H1 (cell line): Measurements from ENCODE around the gene NDUFA12. TPM values are rescaled to one million over a fixed set of nuclear protein-coding genes. Genes with fewer than 3 reads are reported as not detected.

Source experiments
- CHD7 ChIP-seq: fragments of 300-600 bp; sonication (generic); IDR thresholded peaks from 2 replicates; pipeline ENCODE4 v1.7.1; 2012; ENCODE audit warnings: low read length, moderate library complexity, mild to moderate bottlenecking, inconsistent platforms; ENCODE audit not compliant: insufficient replicate concordance
- HDAC2 ChIP-seq, 2 experiments: fragments of 300-600 bp in 1 of 2; sonication (generic) in 1 of 2; IDR thresholded peaks; 2 replicates each; pipeline ENCODE4 v1.6.1; 2011 to 2012; ENCODE audit warnings: low read depth in 2 of 2, low read length in 2 of 2, mild to moderate bottlenecking in 2 of 2, moderate library complexity in 2 of 2, borderline replicate concordance in 1 of 2, inconsistent platforms in 1 of 2
- polyA plus RNA-seq, 7 experiments: library from polyadenylated mRNA; depleted of rRNA in 3 of 7; stranded (reverse) in 5 of 7; unstranded in 2 of 7; fragments of >200 nt in 5 of 7; fragments of 200-250 nt in 2 of 7; gene quantifications; 1 replicate in 5 of 7; 2 replicates in 1 of 7; 4 replicates in 1 of 7; pipeline versions ENCODE4 v1.2.1 to v1.2.3, GENCODE V29; 2011 to 2013; ENCODE audit warnings: missing spikeins in 2 of 7, mixed read lengths in 2 of 7
- total RNA-seq: library from RNA; stranded (reverse); fragmentation: NEBNext Ultra II Directional; extraction: Animal tissue kit (Norgen Biotek cat#: 25700); gene quantifications from 2 replicates; pipeline ENCODE4 v1.2.1, GENCODE V29; 2021

NDUFA12 gene
- total and polyA plus RNA-seq, 2 of the 8 experiments (the other 6 are each of a cell fraction or from before 2014, with no cell fraction given), result 98.1 to 157 TPM

- TF ChIP-seq CHD7, result no peak
- no peak for TF ChIP-seq HDAC2 (IDR thresholded peaks at IDR 0.05; ENCODE audit: borderline replicate concordance in 1 of 2, low read depth in 2 of 2, low read length in 2 of 2)
These were observed 62.0 kb downstream of the NDUFA12 start (continued) for GRCh38 chr12:94941440-94941862.
